Right lobe of liver (tissue), 4 donors: ENCODE data around the gene PAXX.

Experiments used
- CTCF ChIP-seq, 4 donors: fragments of 200-600 bp in 3 of 4; fragments of 450-650 bp in 1 of 4; IDR thresholded peaks; one replicate each; pipeline versions ENCODE4 v1.5.1 to v1.8.0; 2016 to 2022; ENCODE audit warnings: antibody characterized with exemption in 4 of 4, mild to moderate bottlenecking in 2 of 4
- POLR2A ChIP-seq: fragments of 450-650 bp; IDR thresholded peaks from one replicate; pipeline ENCODE4 v1.6.1; 2017; ENCODE audit warnings: antibody characterized with exemption, mild to moderate bottlenecking
- donor health status: DM: no; HTN: no; CAD: no.
- donor health status: DM: no; HTN: no; CAD: no.
- donor health status: DM: no; HTN: yes; CAD: no.

GRCh38 chr9:136943291-136944211, 48.7 kb upstream of the PAXX start:
- TF ChIP-seq CTCF (IDR thresholded peaks at IDR 0.05) (no peak), POLR2A (no peak)
